ENCODE measurements around the gene ADGRD2. TPM values are rescaled to one million over a fixed set of nuclear protein-coding genes. Genes with fewer than 3 reads are reported as not detected.

The ADGRD2 gene
- total RNA-seq, 1 donor from 2014 or later = not detected

DNA sequence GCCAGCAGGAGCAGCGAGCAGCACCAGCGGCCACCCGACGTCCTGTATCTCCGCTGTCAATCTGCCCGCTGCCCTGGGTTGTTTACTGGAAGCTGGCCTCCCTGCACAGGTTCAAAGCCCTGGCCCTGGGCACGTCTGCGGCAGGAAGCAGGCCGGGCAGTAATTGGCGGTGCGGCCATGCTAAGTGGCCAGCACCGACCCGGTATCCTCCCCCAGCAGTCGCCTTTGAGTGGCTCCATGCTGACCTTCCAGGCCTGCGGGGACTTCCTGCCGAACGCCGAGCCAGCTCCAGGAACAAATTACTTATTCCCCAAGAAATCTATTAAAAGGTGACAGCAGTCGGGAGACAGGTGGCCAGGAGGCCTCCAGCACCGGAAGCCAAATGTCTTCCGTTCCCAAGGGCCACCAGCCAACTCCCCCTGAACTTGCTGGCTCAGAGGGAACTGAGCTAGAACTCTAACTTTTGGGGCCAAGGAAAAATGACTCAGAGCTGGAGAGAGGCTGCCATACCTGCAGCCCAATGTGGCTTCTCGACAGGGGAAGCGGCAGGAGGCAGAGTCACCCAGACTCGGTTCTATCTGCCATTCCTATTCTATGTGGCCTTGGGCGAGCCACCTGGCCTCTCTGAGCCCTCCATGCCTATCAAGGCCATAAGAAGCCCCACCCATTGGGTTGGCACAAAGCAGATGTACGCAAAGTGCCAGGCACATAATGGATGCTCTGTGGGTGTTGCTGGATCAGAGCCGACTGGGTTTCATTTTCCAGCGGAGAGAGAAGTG is 21.3 kb upstream of the ADGRD2 start:
- peaks cover 3% of the 10 kb centered on the region for H3K27me3 ChIP-seq (ENCODE audit: control insufficient read depth, insufficient read depth, low read length)
- H3K36me3 ChIP-seq (ENCODE audit: control insufficient read depth, insufficient read depth, low read length) = no peaks in the 10 kb centered on the region
- DNase-seq (ENCODE audit: low read depth) (no peak), FAIRE-seq (no peak)
- TF ChIP-seq, protein P1, sequence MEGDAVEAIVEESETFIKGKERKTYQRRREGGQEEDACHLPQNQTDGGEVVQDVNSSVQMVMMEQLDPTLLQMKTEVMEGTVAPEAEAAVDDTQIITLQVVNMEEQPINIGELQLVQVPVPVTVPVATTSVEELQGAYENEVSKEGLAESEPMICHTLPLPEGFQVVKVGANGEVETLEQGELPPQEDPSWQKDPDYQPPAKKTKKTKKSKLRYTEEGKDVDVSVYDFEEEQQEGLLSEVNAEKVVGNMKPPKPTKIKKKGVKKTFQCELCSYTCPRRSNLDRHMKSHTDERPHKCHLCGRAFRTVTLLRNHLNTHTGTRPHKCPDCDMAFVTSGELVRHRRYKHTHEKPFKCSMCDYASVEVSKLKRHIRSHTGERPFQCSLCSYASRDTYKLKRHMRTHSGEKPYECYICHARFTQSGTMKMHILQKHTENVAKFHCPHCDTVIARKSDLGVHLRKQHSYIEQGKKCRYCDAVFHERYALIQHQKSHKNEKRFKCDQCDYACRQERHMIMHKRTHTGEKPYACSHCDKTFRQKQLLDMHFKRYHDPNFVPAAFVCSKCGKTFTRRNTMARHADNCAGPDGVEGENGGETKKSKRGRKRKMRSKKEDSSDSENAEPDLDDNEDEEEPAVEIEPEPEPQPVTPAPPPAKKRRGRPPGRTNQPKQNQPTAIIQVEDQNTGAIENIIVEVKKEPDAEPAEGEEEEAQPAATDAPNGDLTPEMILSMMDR (IDR thresholded peaks at IDR 0.05; ENCODE audit: insufficient read depth, low read length, severe bottlenecking) = no peak
- H3K4me3 ChIP-seq (ENCODE audit: low read depth, low read length) = no peak overlapping the region

DNA sequence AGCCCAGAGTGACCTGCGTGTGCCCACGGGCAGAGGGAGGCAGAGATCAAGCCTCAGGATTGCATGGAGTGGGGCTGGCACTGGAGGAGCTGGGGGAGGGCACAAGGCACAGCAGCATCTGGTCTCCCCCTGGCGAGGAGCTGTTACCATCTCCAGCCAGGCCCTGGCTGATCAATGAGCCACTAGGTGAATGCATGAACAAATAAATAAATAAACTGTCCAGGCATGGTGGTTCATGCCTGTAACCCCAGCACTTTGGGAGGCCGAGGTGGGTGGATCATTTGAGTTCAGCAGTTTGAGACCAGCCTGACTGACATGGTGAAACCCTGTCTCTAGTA is 20.8 kb upstream of the ADGRD2 start:
- Histone ChIP-seq H3K27me3 (ENCODE audit: control insufficient read depth, insufficient read depth, low read length) (no peaks in the 10 kb centered on the region), H3K36me3 (ENCODE audit: control insufficient read depth, insufficient read depth, low read length) (no peaks in the 10 kb centered on the region), H3K4me3 (ENCODE audit: low read depth, low read length) (no peak overlapping the region)
- no peak for FAIRE-seq
- TF ChIP-seq, protein P1 (IDR thresholded peaks at IDR 0.05; ENCODE audit: insufficient read depth, low read length, severe bottlenecking) = no peak
- DNase-seq (ENCODE audit: low read depth) = no peak

DNA sequence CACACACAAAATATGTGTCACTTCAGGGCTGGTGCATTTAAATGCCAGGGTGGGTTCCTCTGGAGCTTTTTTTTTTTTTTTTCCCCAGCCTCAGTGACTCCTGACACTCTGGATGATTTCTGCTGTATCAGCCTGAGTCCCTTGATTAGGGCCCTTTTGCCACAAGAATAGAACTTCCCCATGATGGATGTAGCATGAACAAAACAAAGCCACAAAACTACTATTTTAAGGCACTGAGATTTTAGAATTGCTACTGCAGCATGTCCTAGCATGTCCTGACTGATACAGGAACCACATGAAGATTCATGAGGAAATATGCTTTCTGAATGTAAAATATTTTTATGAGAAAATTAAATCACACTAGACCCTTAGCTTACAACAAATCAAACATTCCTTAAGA is 13.9 kb upstream of the ADGRD2 start:
- no peaks in the 10 kb centered on the region for H3K36me3 ChIP-seq (ENCODE audit: control insufficient read depth, insufficient read depth, low read length)
- FAIRE-seq (no peak), DNase-seq (ENCODE audit: low read depth) (peak; percentile 59)
- H3K27me3 ChIP-seq (ENCODE audit: control insufficient read depth, insufficient read depth, low read length) = no peaks in the 10 kb centered on the region
- H3K4me3 ChIP-seq (ENCODE audit: low read depth, low read length) = no peak overlapping the region
- TF ChIP-seq, protein P1 (IDR thresholded peaks at IDR 0.05; ENCODE audit: insufficient read depth, low read length, severe bottlenecking) = no peak

DNA sequence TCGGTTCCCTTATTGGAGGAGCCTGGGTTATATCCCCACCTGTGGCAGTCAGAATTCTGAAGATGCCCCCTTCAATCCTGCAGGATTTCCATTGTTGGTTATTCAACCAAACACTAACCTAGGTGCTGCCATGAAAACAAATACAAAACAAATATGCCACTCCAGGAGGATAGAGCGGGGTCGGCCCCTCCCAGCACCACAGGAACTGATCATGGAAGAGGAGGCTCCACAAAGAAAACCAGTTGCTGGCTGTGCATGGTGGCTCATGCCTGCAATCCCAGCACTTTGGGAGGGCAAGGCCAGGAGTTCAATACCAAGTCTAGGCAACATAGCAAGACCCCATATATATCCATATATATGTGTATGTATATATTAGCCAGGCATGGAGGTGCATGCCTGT is 13.2 kb upstream of the ADGRD2 start:
- H3K36me3 ChIP-seq (ENCODE audit: control insufficient read depth, insufficient read depth, low read length) = no peaks in the 10 kb centered on the region
- no peak overlapping the region for H3K4me3 ChIP-seq (ENCODE audit: low read depth, low read length)
- DNase-seq (ENCODE audit: low read depth) (no peak), FAIRE-seq (no peak)
- no peaks in the 10 kb centered on the region for H3K27me3 ChIP-seq (ENCODE audit: control insufficient read depth, insufficient read depth, low read length)
- TF ChIP-seq, protein P1 (IDR thresholded peaks at IDR 0.05; ENCODE audit: insufficient read depth, low read length, severe bottlenecking) = no peak

DNA sequence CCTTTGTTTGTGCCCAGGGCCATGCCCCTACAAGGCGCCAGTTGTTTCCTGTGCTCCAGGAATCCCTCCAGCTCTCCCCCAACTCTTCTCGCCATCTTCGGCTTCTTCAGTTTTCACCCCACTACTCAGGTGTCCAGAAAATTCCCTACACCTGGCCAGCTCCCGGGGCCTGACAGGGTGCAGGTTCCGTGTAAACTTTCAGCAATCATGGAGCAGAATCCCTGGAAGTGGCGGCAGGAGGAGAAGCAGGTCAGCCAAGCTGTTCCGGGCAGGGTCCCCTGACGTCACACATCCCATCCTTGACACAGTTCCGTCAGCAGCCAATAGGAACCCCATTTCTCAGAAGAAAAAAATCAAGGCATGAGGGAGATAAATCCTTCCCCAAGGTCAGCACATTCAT is 12.2 kb upstream of the ADGRD2 start:
- no peaks in the 10 kb centered on the region for H3K27me3 ChIP-seq (ENCODE audit: control insufficient read depth, insufficient read depth, low read length)
- no peak overlapping the region for H3K4me3 ChIP-seq (ENCODE audit: low read depth, low read length)
- DNase-seq (ENCODE audit: low read depth) (no peak), FAIRE-seq (no peak)
- no peaks in the 10 kb centered on the region for H3K36me3 ChIP-seq (ENCODE audit: control insufficient read depth, insufficient read depth, low read length)
- TF ChIP-seq, protein P1 (IDR thresholded peaks at IDR 0.05; ENCODE audit: insufficient read depth, low read length, severe bottlenecking) = no peak

DNA sequence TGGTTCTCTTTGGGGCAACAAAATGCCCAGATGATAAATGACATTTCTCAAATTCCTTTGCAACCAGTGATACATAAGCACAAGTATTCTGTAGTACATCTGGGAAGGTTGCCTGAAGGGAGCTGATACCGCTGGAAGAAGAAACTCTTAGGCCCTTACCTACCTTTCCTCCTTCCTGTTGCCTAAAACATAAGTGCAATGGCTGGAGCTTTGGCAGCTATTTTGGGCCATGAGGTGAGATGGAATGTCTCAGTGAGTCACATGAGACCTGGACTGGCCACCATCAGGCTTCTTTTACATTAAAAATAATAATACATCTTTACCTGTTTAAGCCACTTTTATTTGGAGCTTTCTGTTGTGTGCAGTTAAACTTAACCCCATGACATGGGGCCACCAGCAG is 11.2 kb upstream of the ADGRD2 start:
- no peak for FAIRE-seq
- TF ChIP-seq, protein P1 (IDR thresholded peaks at IDR 0.05; ENCODE audit: insufficient read depth, low read length, severe bottlenecking) = no peak
- Histone ChIP-seq H3K36me3 (ENCODE audit: control insufficient read depth, insufficient read depth, low read length) (no peaks in the 10 kb centered on the region), H3K27me3 (ENCODE audit: control insufficient read depth, insufficient read depth, low read length) (no peaks in the 10 kb centered on the region), H3K4me3 (ENCODE audit: low read depth, low read length) (no peak overlapping the region)
- no peak for DNase-seq (ENCODE audit: low read depth)
